BE2C (cell line): ENCODE results near the gene IDH3G.

Experiments
- DNase-seq: peaks from one replicate; pipeline ENCODE4 v3.0.0-alpha.2; 2020
- H3K27me3 ChIP-seq: fragments of 250-450 bp; sonication (Bioruptor Pico); 2 replicates; pipeline ENCODE4 v1.5.1; 2020; ENCODE audit warnings: mild to moderate bottlenecking
- H3K36me3 ChIP-seq: fragments of 250-450 bp; sonication (Bioruptor Pico); 2 replicates; pipeline ENCODE4 v1.5.1; 2020; ENCODE audit warnings: mild to moderate bottlenecking
- H3K4me1 ChIP-seq: fragments of 250-450 bp; sonication (Bioruptor Pico); 2 replicates; pipeline ENCODE4 v1.5.1; 2020
- H3K4me3 ChIP-seq: 2 replicates; pipeline ENCODE4 v1.5.1; 2011; ENCODE audit warnings: low read depth, low read length
- H3K9me3 ChIP-seq: fragments of 250-450 bp; sonication (Bioruptor Pico); 2 replicates; pipeline ENCODE4 v1.5.1; 2020
- TF ChIP-seq, protein P1 (sequence below): IDR thresholded peaks from 2 replicates; pipeline ENCODE4 v1.5.1; 2012; ENCODE audit warnings: mild to moderate bottlenecking, low read depth, low read length

Gene IDH3G

GRCh38 chrX:153765138-153766079 lies 28.8 kb downstream of the IDH3G start:
- peak; percentile 60 for DNase-seq
- no peaks in the 10 kb centered on the region for H3K27me3 ChIP-seq
- TF ChIP-seq, protein P1, sequence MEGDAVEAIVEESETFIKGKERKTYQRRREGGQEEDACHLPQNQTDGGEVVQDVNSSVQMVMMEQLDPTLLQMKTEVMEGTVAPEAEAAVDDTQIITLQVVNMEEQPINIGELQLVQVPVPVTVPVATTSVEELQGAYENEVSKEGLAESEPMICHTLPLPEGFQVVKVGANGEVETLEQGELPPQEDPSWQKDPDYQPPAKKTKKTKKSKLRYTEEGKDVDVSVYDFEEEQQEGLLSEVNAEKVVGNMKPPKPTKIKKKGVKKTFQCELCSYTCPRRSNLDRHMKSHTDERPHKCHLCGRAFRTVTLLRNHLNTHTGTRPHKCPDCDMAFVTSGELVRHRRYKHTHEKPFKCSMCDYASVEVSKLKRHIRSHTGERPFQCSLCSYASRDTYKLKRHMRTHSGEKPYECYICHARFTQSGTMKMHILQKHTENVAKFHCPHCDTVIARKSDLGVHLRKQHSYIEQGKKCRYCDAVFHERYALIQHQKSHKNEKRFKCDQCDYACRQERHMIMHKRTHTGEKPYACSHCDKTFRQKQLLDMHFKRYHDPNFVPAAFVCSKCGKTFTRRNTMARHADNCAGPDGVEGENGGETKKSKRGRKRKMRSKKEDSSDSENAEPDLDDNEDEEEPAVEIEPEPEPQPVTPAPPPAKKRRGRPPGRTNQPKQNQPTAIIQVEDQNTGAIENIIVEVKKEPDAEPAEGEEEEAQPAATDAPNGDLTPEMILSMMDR, result no peak
- H3K4me1 ChIP-seq, result peaks cover 14% of the 10 kb centered on the region
- peak overlapping the region; percentile 43 for H3K4me3 ChIP-seq
- no peaks in the 10 kb centered on the region for H3K36me3 ChIP-seq
- no peaks in the 10 kb centered on the region for H3K9me3 ChIP-seq

- Histone ChIP-seq H3K4me1 (peaks cover 14% of the 10 kb centered on the region), H3K36me3 (no peaks in the 10 kb centered on the region), H3K4me3 (peak overlapping the region; percentile 43), H3K27me3 (no peaks in the 10 kb centered on the region), H3K9me3 (no peaks in the 10 kb centered on the region)
- DNase-seq, result no peak
- TF ChIP-seq, protein P1, result no peak
Measured at GRCh38 chrX:153764786-153765137, 29.4 kb downstream of the IDH3G start.

DNA sequence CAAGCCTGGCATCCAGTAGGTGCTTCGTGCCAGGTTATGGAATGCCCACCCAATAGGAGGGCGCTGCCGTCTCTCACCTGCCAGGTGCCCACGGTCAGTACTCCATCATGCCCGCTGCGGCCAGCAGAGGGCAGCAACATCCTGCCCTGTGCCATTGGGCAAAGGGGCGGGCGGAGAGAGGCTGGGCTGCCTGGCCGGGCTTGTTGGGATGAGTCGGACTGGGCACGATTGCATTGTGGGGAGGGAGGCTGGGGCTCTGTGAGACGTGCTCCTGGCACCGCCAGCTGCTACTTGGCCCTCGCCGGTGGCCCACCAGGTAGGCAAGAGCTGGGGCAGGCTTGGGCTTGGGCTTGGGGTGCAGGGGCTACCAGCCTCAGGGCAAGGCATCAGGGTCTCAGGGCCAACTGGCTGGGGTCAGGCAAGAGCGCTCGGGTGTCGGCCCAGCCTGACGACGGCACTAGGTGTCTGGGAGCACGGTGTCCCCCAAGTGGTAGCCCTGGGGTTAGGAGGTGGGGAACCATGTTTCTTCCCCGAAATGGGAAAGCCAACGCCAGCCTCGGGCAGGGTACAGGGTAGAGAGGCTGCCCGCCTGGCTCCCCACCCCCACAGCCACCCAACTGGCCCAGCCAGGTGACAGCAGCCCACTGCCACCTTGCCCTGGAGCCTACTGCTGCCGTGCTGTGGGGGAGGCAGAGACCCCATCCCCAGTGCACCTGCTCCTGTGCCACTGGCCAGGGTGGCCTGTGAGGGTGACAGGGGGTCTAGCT lies 30.0 kb downstream of the IDH3G start, which contains the start of gene PLXNB3:
TSS of gene PLXNB3 (plus strand) at position 261 of the 767 bp plus-strand sequence. CDS start 1,287 bp downstream, outside the sequence.
- Histone ChIP-seq H3K4me3 (peak within 1 kb of the TSS; percentile 43), H3K27me3 (no peaks in the 10 kb centered on the region), H3K36me3 (no peaks in the 10 kb centered on the region), H3K9me3 (no peaks in the 10 kb centered on the region), H3K4me1 (peaks cover 14% of the 10 kb centered on the region)
- peak; percentile 86 for DNase-seq
- TF ChIP-seq, protein P1, result peak; percentile 69

- Histone ChIP-seq H3K27me3 (no peaks in the 10 kb centered on the region), H3K36me3 (no peaks in the 10 kb centered on the region), H3K9me3 (no peaks in the 10 kb centered on the region), H3K4me1 (peaks cover 14% of the 10 kb centered on the region), H3K4me3 (no peak overlapping the region)
- DNase-seq, result no peak
- TF ChIP-seq, protein P1, result no peak
Measured at GRCh38 chrX:153763298-153763932, 30.8 kb downstream of the IDH3G start.

GRCh38 chrX:153762626-153763173 lies 31.5 kb downstream of the IDH3G start:
- Histone ChIP-seq H3K9me3 (no peaks in the 10 kb centered on the region), H3K4me1 (peaks cover 14% of the 10 kb centered on the region)

More at GRCh38 chrX:153762626-153763173, 31.5 kb downstream of the IDH3G start:
- TF ChIP-seq, protein P1, result no peak
- no peaks in the 10 kb centered on the region for H3K27me3 ChIP-seq
- H3K4me3 ChIP-seq, result no peak overlapping the region
- H3K36me3 ChIP-seq, result no peaks in the 10 kb centered on the region
- DNase-seq, result no peak
